Gastroesophageal sphincter (tissue), 3 donors: Measurements from ENCODE around the gene SLAMF9.

Experiments
- CTCF ChIP-seq, 4 experiments: fragments of 200-600 bp in 2 of 4; fragments of 450-650 bp in 2 of 4; sonication (generic) in 1 of 4; IDR thresholded peaks; one replicate each; pipeline ENCODE4 v1.5.1; 2017 to 2019; ENCODE audit warnings: antibody characterized with exemption in 4 of 4, mild to moderate bottlenecking in 2 of 4, moderate library complexity in 2 of 4
- EP300 ChIP-seq: sonication (generic); formaldehyde crosslinking; IDR thresholded peaks from one replicate; pipeline ENCODE4 v1.6.1; 2017; ENCODE audit warnings: antibody characterized with exemption, mild to moderate bottlenecking
- POLR2A ChIP-seq, 2 donors: fragments of 450-650 bp; IDR thresholded peaks; one replicate each; pipeline ENCODE4 v1.6.1; 2017; ENCODE audit warnings: antibody characterized with exemption in 2 of 2, mild to moderate bottlenecking in 2 of 2, moderate library complexity in 1 of 2
- POLR2AphosphoS5 ChIP-seq: sonication (generic); formaldehyde crosslinking; IDR thresholded peaks from one replicate; pipeline ENCODE4 v1.6.1; 2017; ENCODE audit warnings: antibody characterized with exemption

DNA sequence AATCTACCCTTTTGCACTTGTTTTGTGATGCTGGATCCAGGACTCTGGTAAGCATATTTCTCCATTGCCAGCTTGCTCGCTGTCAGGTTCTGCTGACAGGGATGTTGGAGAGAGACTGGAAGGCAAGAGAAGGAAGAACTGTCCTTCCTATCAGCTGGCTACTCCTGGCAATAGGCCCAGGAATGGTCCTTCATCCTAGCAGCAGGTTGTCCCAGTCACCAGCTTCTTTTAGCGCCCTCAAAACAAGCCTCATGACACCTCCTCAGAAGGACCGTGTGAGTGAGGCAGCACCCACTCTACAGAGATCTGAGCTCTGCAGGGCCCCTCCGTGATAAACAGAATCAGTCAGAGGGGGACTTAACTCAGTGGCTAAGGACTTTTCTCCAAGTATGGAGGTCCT is 33.1 kb upstream of the SLAMF9 start:
- no peak for TF ChIP-seq CTCF (IDR thresholded peaks at IDR 0.05)
- TF ChIP-seq POLR2AphosphoS5: no peak
- no peak for TF ChIP-seq POLR2A (IDR thresholded peaks at IDR 0.05)
- no peak for TF ChIP-seq EP300
